HUES6 (cell line): ENCODE measurements around the gene SH3PXD2B.

Source experiments
- H3K27ac ChIP-seq: 2 replicates; pipeline ENCODE4 v1.7.0; 2013; ENCODE audit warnings: low read depth, mild to moderate bottlenecking, low read length, inconsistent platforms
- H3K27me3 ChIP-seq: 2 replicates; pipeline ENCODE4 v1.6.1; 2013; ENCODE audit warnings: low read length; ENCODE audit not compliant: control insufficient read depth, insufficient read depth
- H3K36me3 ChIP-seq: 2 replicates; pipeline ENCODE4 v1.6.1; 2013; ENCODE audit warnings: low read length; ENCODE audit not compliant: control insufficient read depth, insufficient read depth
- H3K4me1 ChIP-seq: 2 replicates; pipeline ENCODE4 v1.6.1; 2013; ENCODE audit warnings: low read length; ENCODE audit not compliant: control insufficient read depth, insufficient read depth
- H3K4me3 ChIP-seq: 2 replicates; pipeline ENCODE4 v1.5.1; 2013; ENCODE audit warnings: low read depth, low read length
- H3K9ac ChIP-seq: one replicate; pipeline ENCODE4 v1.6.1; 2013; ENCODE audit warnings: mild to moderate bottlenecking, low read length
- H3K9me3 ChIP-seq: 2 replicates; pipeline ENCODE4 v1.6.1; 2013; ENCODE audit warnings: low read depth, low read length; ENCODE audit not compliant: control insufficient read depth, insufficient read depth

The SH3PXD2B gene

GRCh38 chr5:172285226-172286143 lies 168.8 kb downstream of the SH3PXD2B start:
- no peaks in the 10 kb centered on the region for H3K27me3 ChIP-seq

GRCh38 chr5:172284611-172284980 lies 169.7 kb downstream of the SH3PXD2B start:
- peak overlapping the region; percentile 61; the same call in 1 of the 2 replicates for H3K27ac ChIP-seq
- H3K27me3 ChIP-seq: no peaks in the 10 kb centered on the region
- no peaks in the 10 kb centered on the region for H3K36me3 ChIP-seq
- H3K9me3 ChIP-seq: no peaks in the 10 kb centered on the region
- H3K9ac ChIP-seq: peak overlapping the region; percentile 82
- peaks cover 24% of the 10 kb centered on the region for H3K4me1 ChIP-seq
- peak overlapping the region; percentile 84 for H3K4me3 ChIP-seq

More at GRCh38 chr5:172285226-172286143, 168.8 kb downstream of the SH3PXD2B start:
- H3K9ac ChIP-seq: no peak overlapping the region
- H3K36me3 ChIP-seq: no peaks in the 10 kb centered on the region
- no peak overlapping the region for H3K27ac ChIP-seq
- H3K4me1 ChIP-seq: peaks cover 24% of the 10 kb centered on the region
- H3K9me3 ChIP-seq: no peaks in the 10 kb centered on the region
- no peak overlapping the region; the same call in 1 of the 2 replicates for H3K4me3 ChIP-seq

- 0 out of 2 replicates have a peak, but pooled peaks cover 3% of the 10 kb centered on the region for H3K36me3 ChIP-seq
- peak overlapping the region; percentile 61; the same call in 1 of the 2 replicates for H3K27ac ChIP-seq
- peaks cover 24% of the 10 kb centered on the region for H3K4me1 ChIP-seq
- H3K4me3 ChIP-seq: peak overlapping the region; percentile 91
- no peaks in the 10 kb centered on the region for H3K27me3 ChIP-seq
- no peaks in the 10 kb centered on the region for H3K9me3 ChIP-seq
- peak overlapping the region; percentile 86 for H3K9ac ChIP-seq
These were observed 170.3 kb downstream of the SH3PXD2B start for GRCh38 chr5:172283862-172284610.

GRCh38 chr5:172283020-172283861 lies 171.1 kb downstream of the SH3PXD2B start, which contains the start of gene UBTD2:
Gene UBTD2 (minus strand): TSS chr5:172283764. CDS start chr5:172283665, 99 bp downstream.
- H3K36me3 ChIP-seq: 0 out of 2 replicates have a peak, but pooled peaks cover 3% of the 10 kb centered on the region
- peak within 1 kb of the TSS; percentile 91 for H3K4me3 ChIP-seq
- peak within 1 kb of the TSS; percentile 94 for H3K27ac ChIP-seq

GRCh38 chr5:172282272-172283019 lies 171.9 kb downstream of the SH3PXD2B start:
- 0 out of 2 replicates have a peak, but pooled peaks cover 3% of the 10 kb centered on the region for H3K36me3 ChIP-seq
- peak overlapping the region; percentile 94; the same call in 1 of the 2 replicates for H3K27ac ChIP-seq
- H3K9me3 ChIP-seq: no peaks in the 10 kb centered on the region
- peaks cover 24% of the 10 kb centered on the region for H3K4me1 ChIP-seq
- peak overlapping the region; percentile 91 for H3K4me3 ChIP-seq
- H3K27me3 ChIP-seq: no peaks in the 10 kb centered on the region
- H3K9ac ChIP-seq: peak overlapping the region; percentile 86

More at GRCh38 chr5:172283020-172283861, 171.1 kb downstream of the SH3PXD2B start, which contains the start of gene UBTD2:
- H3K9ac ChIP-seq: peak within 1 kb of the TSS; percentile 86
- no peaks in the 10 kb centered on the region for H3K9me3 ChIP-seq
- H3K4me1 ChIP-seq: peaks cover 24% of the 10 kb centered on the region
- H3K27me3 ChIP-seq: no peaks in the 10 kb centered on the region

- H3K27me3 ChIP-seq: no peaks in the 10 kb centered on the region
- peaks cover 26% of the 10 kb centered on the region for H3K4me1 ChIP-seq
- H3K4me3 ChIP-seq: peak overlapping the region; percentile 91
- H3K9me3 ChIP-seq: no peaks in the 10 kb centered on the region
- no peak overlapping the region for H3K27ac ChIP-seq
- 0 out of 2 replicates have a peak, but pooled peaks cover 3% of the 10 kb centered on the region for H3K36me3 ChIP-seq
- H3K9ac ChIP-seq: no peak overlapping the region
These were observed 173.0 kb downstream of the SH3PXD2B start for GRCh38 chr5:172281346-172281745.

- H3K27ac ChIP-seq: no peak overlapping the region
- no peaks in the 10 kb centered on the region for H3K27me3 ChIP-seq
- H3K9me3 ChIP-seq: no peaks in the 10 kb centered on the region
- H3K4me1 ChIP-seq: peaks cover 27% of the 10 kb centered on the region
- H3K9ac ChIP-seq: no peak overlapping the region
- 0 out of 2 replicates have a peak, but pooled peaks cover 3% of the 10 kb centered on the region for H3K36me3 ChIP-seq
- H3K4me3 ChIP-seq: peak overlapping the region; percentile 91; the same call in 1 of the 2 replicates
These were observed 173.4 kb downstream of the SH3PXD2B start for GRCh38 chr5:172280929-172281328.

GRCh38 chr5:172280317-172280716 lies 174.0 kb downstream of the SH3PXD2B start:
- Histone ChIP-seq H3K4me1 (peaks cover 21% of the 10 kb centered on the region), H3K27me3 (no peaks in the 10 kb centered on the region), H3K36me3 (0 out of 2 replicates have a peak, but pooled peaks cover 3% of the 10 kb centered on the region)

GRCh38 chr5:172278356-172278755 lies 176.0 kb downstream of the SH3PXD2B start:
- Histone ChIP-seq H3K4me1 (peaks cover 17% of the 10 kb centered on the region), H3K9ac (no peak overlapping the region), H3K27me3 (no peaks in the 10 kb centered on the region), H3K27ac (no peak overlapping the region), H3K4me3 (no peak overlapping the region), H3K9me3 (no peaks in the 10 kb centered on the region), H3K36me3 (0 out of 2 replicates have a peak, but pooled peaks cover 3% of the 10 kb centered on the region)

More at GRCh38 chr5:172280317-172280716, 174.0 kb downstream of the SH3PXD2B start:
- H3K9ac ChIP-seq: no peak overlapping the region
- H3K27ac ChIP-seq: no peak overlapping the region
- H3K4me3 ChIP-seq: no peak overlapping the region
- no peaks in the 10 kb centered on the region for H3K9me3 ChIP-seq
